ENCODE data around the gene PADI6. TPM values are rescaled to one million over a fixed set of nuclear protein-coding genes. Genes with fewer than 3 reads are reported as not detected.
A peak's percentile ranks its signal among the peaks of the same experiment; 100 is the strongest.

The PADI6 gene
- total RNA-seq, 4 donors from 2014 or later: 0.55 TPM; not detected in 3

- Histone ChIP-seq H3K27me3 (no peaks in the 10 kb centered on the region), H3K27ac (peak overlapping the region; percentile 84 to 85), H3K4me1 (no peaks in the 10 kb centered on the region), H3K4me3 (peak overlapping the region; percentile 75 to 97), H3K36me3 (no peaks in the 10 kb centered on the region), H3K9me3 (no peaks in the 10 kb centered on the region)
- TF ChIP-seq POLR2A (IDR thresholded peaks at IDR 0.05): no peak
- intact Hi-C loops (cut with DNase I; ENCODE audit: low total_unique reads): no loop called here
- no peak for DNase-seq
Measured at GRCh38 chr1:17436380-17437174, 64.6 kb downstream of the PADI6 start.

- Histone ChIP-seq H3K4me3 (peak overlapping the region; percentile 75 to 97), H3K36me3 (no peaks in the 10 kb centered on the region), H3K27me3 (no peaks in the 10 kb centered on the region), H3K9me3 (no peaks in the 10 kb centered on the region), H3K4me1 (no peaks in the 10 kb centered on the region), H3K27ac (peak overlapping the region; percentile 84 to 85)
- peak in 1 of 2 donors; percentile 30 for DNase-seq
- TF ChIP-seq POLR2A (IDR thresholded peaks at IDR 0.05) (no peak), CTCF (IDR thresholded peaks at IDR 0.05) (no peak)
- intact Hi-C loops (cut with DNase I; ENCODE audit: low total_unique reads): no loop called here
Measured at GRCh38 chr1:17437260-17437579, 65.2 kb downstream of the PADI6 start.

- TF ChIP-seq CTCF (IDR thresholded peaks at IDR 0.05) (no peak), POLR2A (IDR thresholded peaks at IDR 0.05) (no peak)
- peak in 1 of 2 donors; percentile 45 for DNase-seq
- intact Hi-C loops (cut with DNase I; ENCODE audit: low total_unique reads): no loop called here
- Histone ChIP-seq H3K9me3 (no peaks in the 10 kb centered on the region), H3K36me3 (no peaks in the 10 kb centered on the region), H3K4me1 (no peaks in the 10 kb centered on the region), H3K27ac (peak overlapping the region; percentile 84 to 85), H3K4me3 (peak overlapping the region; percentile 75 to 97), H3K27me3 (no peaks in the 10 kb centered on the region)
Measured at GRCh38 chr1:17437580-17438317, 65.8 kb downstream of the PADI6 start.

DNA sequence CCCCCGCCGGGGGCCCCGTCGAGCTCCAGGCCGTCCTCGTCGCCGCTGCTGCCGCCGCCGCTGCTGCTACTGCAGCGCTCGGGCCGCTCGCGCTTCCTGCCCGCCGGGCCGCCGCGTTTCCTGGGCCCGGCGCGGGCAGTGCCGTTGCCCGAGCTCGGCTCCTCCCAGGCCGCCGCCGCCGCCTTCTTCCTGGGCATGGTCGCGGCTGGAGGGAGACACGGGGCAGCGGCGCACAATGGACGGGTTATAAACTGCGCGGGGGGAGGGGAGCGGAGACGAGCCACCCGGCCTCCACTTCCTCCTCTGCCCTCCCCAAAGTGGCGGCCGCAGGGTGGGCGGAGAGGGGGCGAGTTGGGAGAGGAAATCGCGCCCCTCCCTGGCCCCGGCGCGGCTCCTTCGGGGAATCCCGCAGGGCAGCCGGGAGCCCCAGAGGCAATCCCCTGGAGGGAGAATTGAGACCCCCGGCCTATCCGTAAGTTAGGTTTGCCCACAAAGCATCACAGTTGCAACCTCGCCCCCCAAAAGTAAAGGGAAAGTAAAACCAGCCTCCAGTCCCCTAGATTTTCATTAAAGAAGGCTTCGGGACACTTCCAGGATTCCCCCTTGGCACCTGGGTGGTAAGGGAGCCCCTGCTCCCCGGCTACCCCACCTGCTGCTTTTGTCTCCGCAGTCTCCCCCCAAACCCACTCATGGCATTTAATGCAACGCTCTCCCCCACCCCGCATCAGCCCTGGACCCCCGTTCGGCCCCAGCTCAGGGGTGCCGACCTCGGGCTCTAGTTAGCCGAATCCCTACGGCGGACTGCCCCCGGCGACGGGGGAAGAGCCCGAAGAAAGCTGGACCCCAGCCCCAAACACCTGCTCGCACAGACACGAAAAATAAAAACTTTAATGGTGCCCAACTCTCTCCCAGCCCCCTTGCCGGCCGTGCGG, 66.6 kb downstream of the PADI6 start:
- intact Hi-C loops (cut with DNase I; ENCODE audit: low total_unique reads): no loop called here

More for the DNA sequence above, 66.6 kb downstream of the PADI6 start:
- DNase-seq: peak; percentile 35 to 38
- Histone ChIP-seq H3K27me3 (no peaks in the 10 kb centered on the region), H3K4me3 (peak overlapping the region; percentile 75 to 97), H3K4me1 (no peaks in the 10 kb centered on the region), H3K9me3 (no peaks in the 10 kb centered on the region), H3K36me3 (no peaks in the 10 kb centered on the region), H3K27ac (peak overlapping the region; percentile 84 to 85)
- TF ChIP-seq POLR2A (IDR thresholded peaks at IDR 0.05): no peak
- no peak for TF ChIP-seq CTCF (IDR thresholded peaks at IDR 0.05)
